A549 (cell line): ENCODE measurements around the gene PALLD. TPM values are rescaled to one million over a fixed set of nuclear protein-coding genes. Genes with fewer than 3 reads are reported as not detected.

Source experiments
- ATAC-seq, 2 experiments: fragments of 200-7000 bp in 1 of 2; fragments of >200 bp in 1 of 2; cut with Nextera tagmentation in 1 of 2; cut with Tn5 transposase in 1 of 2; 3 replicates each; pipeline versions ENCODE4 v1.8.0 to v1.9.1; 2018 to 2020; ENCODE audit warnings: mild to moderate bottlenecking in 1 of 2, moderate library complexity in 1 of 2
- CTCF ChIA-PET: fragments of 300-600 bp; sonication (Branson Sonifier 250); formaldehyde crosslinking; extraction: SDS; loops from one replicate; lab custom pipeline; 2021; ENCODE audit warnings: antibody characterized with exemption, inconsistent platforms; lab: Yijun Ruan, JAX
- POLR2A ChIA-PET: fragments of 350-600 bp; formaldehyde crosslinking; extraction: SDS; loops from one replicate; lab custom pipeline; 2021; ENCODE audit warnings: antibody characterized with exemption, inconsistent platforms; lab: Yijun Ruan, JAX
- DNase-seq, 2 experiments: peaks; one replicate each; pipeline versions ENCODE4 v3.0.0 to v3.0.0-alpha.2; 2011 to 2016; ENCODE audit warnings: low read depth in 1 of 2, low spot score in 1 of 2
- FAIRE-seq: peaks from 2 replicates; lab custom pipeline; 2011; peaks lifted over from hg19 to GRCh38; lab: Jason Lieb, UNC
- H3K27ac ChIP-seq, 2 experiments: fragments of >200 bp; sonication (Bioruptor Twin); formaldehyde crosslinking; 3 replicates each; pipeline ENCODE4 v1.5.1; 2016 to 2017
- H3K4me1 ChIP-seq: fragments of >200 bp; sonication (Bioruptor Twin); formaldehyde crosslinking; 3 replicates; pipeline ENCODE4 v1.6.1; 2016
- H3K4me2 ChIP-seq: fragments of >200 bp; sonication (Bioruptor Twin); formaldehyde crosslinking; 3 replicates; pipeline ENCODE4 v1.6.1; 2016
- H3K4me3 ChIP-seq: fragments of >200 bp; sonication (Bioruptor Twin); formaldehyde crosslinking; 3 replicates; pipeline ENCODE4 v1.5.1; 2016
- H3K9me3 ChIP-seq: fragments of >200 bp; sonication (Bioruptor Twin); formaldehyde crosslinking; 3 replicates; pipeline ENCODE4 v1.6.1; 2016
- ATOH8 ChIP-seq: fragments of 250-450 bp; sonication (Bioruptor Pico); IDR thresholded peaks from 2 replicates; pipeline ENCODE4 v1.5.0; 2020; ENCODE audit warnings: low read depth, mild to moderate bottlenecking, moderate library complexity
- BHLHE40 ChIP-seq: IDR thresholded peaks from 2 replicates; pipeline ENCODE4 v1.6.1; 2012; ENCODE audit warnings: low read depth, low read length, inconsistent platforms
- CEBPB ChIP-seq, 2 experiments: fragments of >200 bp in 1 of 2; sonication (Bioruptor Twin) in 1 of 2; formaldehyde crosslinking in 1 of 2; IDR thresholded peaks; 2 replicates each; pipeline ENCODE4 v1.6.1; 2012 to 2016
- CHD4 ChIP-seq: fragments of 200-600 bp; sonication (generic); IDR thresholded peaks from 2 replicates; pipeline ENCODE4 v1.6.1; 2016; ENCODE audit warnings: antibody characterized with exemption, mild to moderate bottlenecking, borderline replicate concordance
- ESRRA ChIP-seq: fragments of 150-350 bp; IDR thresholded peaks from 2 replicates; pipeline ENCODE4 v1.6.1; 2014; ENCODE audit warnings: mild to moderate bottlenecking, low read length, borderline replicate concordance
- FOSL2 ChIP-seq, 2 experiments: fragments of 450-650 bp in 1 of 2; fragments of >200 bp in 1 of 2; sonication (Bioruptor Twin) in 1 of 2; formaldehyde crosslinking; IDR thresholded peaks; 2 replicates each; pipeline versions ENCODE4 v1.5.0 to v1.6.1; 2016 to 2020; ENCODE audit warnings: mild to moderate bottlenecking in 1 of 2, moderate library complexity in 1 of 2
- HDAC2 ChIP-seq: fragments of 200-600 bp; sonication (generic); IDR thresholded peaks from 2 replicates; pipeline ENCODE4 v1.6.1; 2016
- HES2 ChIP-seq: fragments of >200 bp; sonication (Bioruptor Twin); formaldehyde crosslinking; IDR thresholded peaks from 2 replicates; pipeline ENCODE4 v1.6.1; 2016
- KDM1A ChIP-seq: fragments of 200-600 bp; sonication (generic); IDR thresholded peaks from 2 replicates; pipeline ENCODE4 v1.6.1; 2016; ENCODE audit warnings: low read depth, mild to moderate bottlenecking
- KDM5A ChIP-seq: fragments of 200-600 bp; sonication (generic); IDR thresholded peaks from 2 replicates; pipeline ENCODE4 v1.6.1; 2016; ENCODE audit warnings: antibody characterized with exemption, mild to moderate bottlenecking
- MAX ChIP-seq: IDR thresholded peaks from 2 replicates; pipeline ENCODE4 v1.6.1; 2012
- NR3C1 ChIP-seq: fragments of >200 bp; sonication (Bioruptor Twin); formaldehyde crosslinking; IDR thresholded peaks from 3 replicates; pipeline ENCODE4 v1.6.1; 2017
- PHF8 ChIP-seq: fragments of 200-600 bp; sonication (generic); IDR thresholded peaks from 2 replicates; pipeline ENCODE4 v1.6.1; 2016; ENCODE audit warnings: low read depth, mild to moderate bottlenecking, antibody characterized with exemption, moderate library complexity, borderline replicate concordance
- POLR2A ChIP-seq: IDR thresholded peaks from 2 replicates; pipeline ENCODE4 v1.6.1; 2012; ENCODE audit warnings: mild to moderate bottlenecking, low read length
- POLR2AphosphoS2 ChIP-seq: conservative IDR thresholded peaks from 2 replicates; pipeline ENCODE4 v1.6.1; 2012; ENCODE audit warnings: low read length, improper control_type of control experiment, inconsistent platforms
- RAD21 ChIP-seq, 2 experiments: fragments of >200 bp in 1 of 2; sonication (Bioruptor Twin) in 1 of 2; formaldehyde crosslinking in 1 of 2; IDR thresholded peaks in 1 of 2; conservative IDR thresholded peaks in 1 of 2; 2 replicates in 1 of 2; 3 replicates in 1 of 2; pipeline ENCODE4 v1.6.1; 2012 to 2018; ENCODE audit warnings: inconsistent platforms in 1 of 2
- RARB ChIP-seq: fragments of 250-450 bp; sonication (Bioruptor Pico); IDR thresholded peaks from 2 replicates; pipeline ENCODE4 v1.8.0; 2021; ENCODE audit warnings: mild to moderate bottlenecking, moderate library complexity
- RCOR1 ChIP-seq: fragments of 150-350 bp; IDR thresholded peaks from 2 replicates; pipeline ENCODE4 v1.6.1; 2014; ENCODE audit warnings: antibody characterized with exemption, low read length, low read depth
- REST ChIP-seq: fragments of 200-600 bp; sonication (generic); IDR thresholded peaks from 2 replicates; pipeline ENCODE4 v1.6.1; 2016; ENCODE audit warnings: antibody characterized with exemption, mild to moderate bottlenecking, moderate library complexity
- RFX5 ChIP-seq: fragments of 450-650 bp; IDR thresholded peaks from 2 replicates; pipeline ENCODE4 v1.7.1; 2014; ENCODE audit warnings: antibody characterized with exemption, mild to moderate bottlenecking, moderate library complexity
- SMC3 ChIP-seq: fragments of >200 bp; sonication (Bioruptor Twin); formaldehyde crosslinking; IDR thresholded peaks from 3 replicates; pipeline ENCODE4 v1.6.1; 2018; ENCODE audit warnings: inconsistent platforms
- WGBS: methylation state at CpG from one replicate; pipeline ENCODE4 v1.1.6; 2017; ENCODE audit errors: missing lambda C conversion rate; 5-methylcytosine and 5-hydroxymethylcytosine counted together
- polyA plus RNA-seq, 4 experiments: library from polyadenylated mRNA; depleted of rRNA in 3 of 4; stranded (reverse); fragments of >200 nt; fragmentation: RNase III in 1 of 4; extraction: RNeasy Plus Mini Kit Qiagen cat#74134 plus additional on column Dnase treatment in 1 of 4; gene quantifications; 2 replicates in 3 of 4; 3 replicates in 1 of 4; pipeline ENCODE4 v1.2.3, GENCODE V29; 2011 to 2017

The PALLD gene
- polyA plus RNA-seq, 2 of the 4 experiments (the other 2 are of a cell fraction), result 88.8 to 113 TPM

- Histone ChIP-seq H3K4me2 (no peak overlapping the region), H3K27ac (no peak overlapping the region), H3K4me3 (no peak overlapping the region), H3K4me1 (0 out of 3 replicates have a peak, but pooled peaks cover 4% of the 10 kb centered on the region), H3K9me3 (peaks cover 6% of the 10 kb centered on the region; the same call in 1 of the 3 replicates)
- DNase-seq, result no peak
- POLR2A ChIA-PET, result no interaction called here
- TF ChIP-seq CEBPB (IDR thresholded peaks at IDR 0.05), result no peak
- TF ChIP-seq CHD4, result no peak
- TF ChIP-seq FOSL2 (IDR thresholded peaks at IDR 0.05), result no peak
- TF ChIP-seq FOSL2 (CRISPR knock-in tag; IDR thresholded peaks at IDR 0.05), result peak; percentile 8; the same call in 1 of the 2 replicates
- TF ChIP-seq POLR2A, result no peak
- no peak for TF ChIP-seq RARB (CRISPR knock-in tag)
- TF ChIP-seq NR3C1, result no peak
- TF ChIP-seq ESRRA, result no peak
- no peak for TF ChIP-seq RCOR1
- WGBS, result 97% methylated on average over 2 of the region's 2 CpGs
- FAIRE-seq, result no peak
- no peak for ATAC-seq
- CTCF ChIA-PET, result interaction anchor here (1.1 to 1.4 kb wide), 2 partner anchors 81 to 147 kb away, joined by 3 read pairs; no protein-coding TSS in a partner anchor
Measured at GRCh38 chr4:168732714-168733113, 235.9 kb downstream of the PALLD start.

- FAIRE-seq, result no peak
Measured at GRCh38 chr4:168734703-168735678, 238.1 kb downstream of the PALLD start.

More at GRCh38 chr4:168734703-168735678, 238.1 kb downstream of the PALLD start:
- POLR2A ChIA-PET, result no interaction called here
- 0 out of 3 replicates have a peak, but pooled peaks cover 4% of the 10 kb centered on the region for H3K4me1 ChIP-seq
- no peak overlapping the region for H3K4me3 ChIP-seq
- WGBS, result 86% methylated on average over 11 of the region's 11 CpGs
- no peaks in the 10 kb centered on the region for H3K9me3 ChIP-seq
- H3K27ac ChIP-seq, result no peak overlapping the region
- no peak for DNase-seq
- TF ChIP-seq HES2 (no peak), PHF8 (no peak), BHLHE40 (no peak), POLR2AphosphoS2 (no peak), KDM1A (no peak), MAX (no peak), RAD21 (conservative IDR thresholded peaks at IDR 0.05 in 1 of 2, IDR thresholded peaks at IDR 0.05 in 1 of 2) (no peak), SMC3 (no peak), REST (no peak), NR3C1 (no peak), HDAC2 (no peak), RFX5 (no peak), KDM5A (no peak), ATOH8 (CRISPR knock-in tag) (no peak)
- CTCF ChIA-PET, result interaction anchor here (0.7 to 1.2 kb wide), 4 partner anchors 18 to 159 kb away, joined by 3 to 4 read pairs (median 3); no protein-coding TSS in a partner anchor
- no peak for ATAC-seq
- no peak overlapping the region for H3K4me2 ChIP-seq
